HG03095 (cell line): ENCODE measurements around the gene FBXW8.
"Not testable (repeated sequence)": the region's sequence is repeated elsewhere in the genome, so short reads cannot be mapped to it uniquely, and the experiment has no call there.

Source experiments
- ATAC-seq: cut with Tn5 transposase; IDR thresholded peaks from one replicate; pipeline ENCODE4 v1.9.1; 2021; ENCODE audit warnings: moderate library complexity; ENCODE audit not compliant: unreplicated experiment

FBXW8 gene

GRCh38 chr12:117051380-117051779 lies 140.6 kb downstream of the FBXW8 start:
- ATAC-seq = no peak

GRCh38 chr12:117052386-117053049 lies 141.8 kb downstream of the FBXW8 start:
- ATAC-seq = no peak

GRCh38 chr12:117053050-117053400 lies 142.3 kb downstream of the FBXW8 start:
- no peak for ATAC-seq

GRCh38 chr12:117053597-117054201 lies 142.9 kb downstream of the FBXW8 start:
- ATAC-seq = no peak

GRCh38 chr12:117054279-117054678 lies 143.5 kb downstream of the FBXW8 start:
- no peak for ATAC-seq

- ATAC-seq = not testable (repeated sequence)
These were observed 146.9 kb downstream of the FBXW8 start for GRCh38 chr12:117057626-117058025.

GRCh38 chr12:117058442-117059072 lies 147.8 kb downstream of the FBXW8 start:
- ATAC-seq = no peak

GRCh38 chr12:117059156-117059555 lies 148.4 kb downstream of the FBXW8 start:
- no peak for ATAC-seq

GRCh38 chr12:117060246-117060928 lies 149.6 kb downstream of the FBXW8 start:
- ATAC-seq = no peak

GRCh38 chr12:117060929-117061305 lies 150.2 kb downstream of the FBXW8 start:
- ATAC-seq = no peak

GRCh38 chr12:117061555-117062079 lies 150.9 kb downstream of the FBXW8 start:
- ATAC-seq = no peak

- no peak for ATAC-seq
These were observed 152.6 kb downstream of the FBXW8 start for GRCh38 chr12:117063162-117063911.

- ATAC-seq = no peak
These were observed 153.3 kb downstream of the FBXW8 start for GRCh38 chr12:117064049-117064448.

- no peak for ATAC-seq
These were observed 153.8 kb downstream of the FBXW8 start for GRCh38 chr12:117064596-117064995.

- no peak for ATAC-seq
These were observed 156.3 kb downstream of the FBXW8 start for GRCh38 chr12:117067016-117067415.

- ATAC-seq = no peak
These were observed 156.9 kb downstream of the FBXW8 start for GRCh38 chr12:117067638-117068037.

- ATAC-seq = no peak
These were observed 157.7 kb downstream of the FBXW8 start for GRCh38 chr12:117068492-117068891.

GRCh38 chr12:117069101-117069797 lies 158.5 kb downstream of the FBXW8 start:
- ATAC-seq = no peak

- ATAC-seq = no peak
These were observed 159.5 kb downstream of the FBXW8 start for GRCh38 chr12:117069926-117070900.
